RWPE1 (cell line): ENCODE measurements around the gene MED10.

Experiments used
- CTCF ChIA-PET: fragments of 350-600 bp; sonication (Branson Sonifier 250); formaldehyde crosslinking; extraction: SDS; loops from one replicate; lab custom pipeline; 2021; lab: Yijun Ruan, JAX
- POLR2A ChIA-PET: fragments of 400-600 bp; formaldehyde crosslinking; extraction: SDS; loops from one replicate; lab custom pipeline; 2020; ENCODE audit warnings: antibody characterized with exemption; ENCODE audit not compliant: low non-redundant PET; lab: Yijun Ruan, JAX
- DNase-seq: peaks from one replicate; pipeline ENCODE4 v3.0.0; 2012; ENCODE audit warnings: low spot score
- H3K27ac ChIP-seq: fragments of 450-650 bp; 2 replicates; pipeline ENCODE4 v1.5.1; 2017
- TF ChIP-seq, protein P1 (sequence below): fragments of 450-650 bp; conservative IDR thresholded peaks from 2 replicates; pipeline ENCODE4 v1.5.1; 2017; ENCODE audit warnings: low read depth, mild to moderate bottlenecking

MED10 gene

DNA sequence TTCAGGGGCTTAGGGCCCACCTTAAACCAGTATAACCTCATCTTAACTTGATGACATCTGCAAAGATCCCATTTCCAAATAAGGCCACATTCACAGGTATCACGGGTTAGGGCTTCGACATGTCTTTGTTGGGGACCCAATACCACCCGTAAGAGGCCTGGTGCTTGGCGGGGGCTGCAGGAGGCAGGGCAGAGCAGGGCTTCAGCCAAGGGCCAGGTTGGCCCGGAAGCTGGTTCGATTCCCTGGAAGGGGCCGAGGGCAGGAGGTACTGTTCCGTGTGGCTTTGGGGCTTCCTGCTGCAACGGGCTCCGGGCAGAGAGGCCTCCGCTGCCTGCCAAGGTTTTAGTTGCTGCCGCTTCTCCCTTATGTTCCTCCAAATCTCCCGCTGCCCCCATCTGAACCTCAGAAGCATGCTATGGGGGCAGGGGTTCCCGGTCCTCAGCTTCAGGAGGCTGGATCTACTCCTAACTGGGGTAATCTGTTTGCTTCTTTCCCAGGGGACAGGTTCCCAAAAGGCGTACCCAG lies 29.8 kb downstream of the MED10 start:
- CTCF ChIA-PET: no interaction called here
- DNase-seq: no peak
- H3K27ac ChIP-seq: no peak overlapping the region
- TF ChIP-seq, protein P1, sequence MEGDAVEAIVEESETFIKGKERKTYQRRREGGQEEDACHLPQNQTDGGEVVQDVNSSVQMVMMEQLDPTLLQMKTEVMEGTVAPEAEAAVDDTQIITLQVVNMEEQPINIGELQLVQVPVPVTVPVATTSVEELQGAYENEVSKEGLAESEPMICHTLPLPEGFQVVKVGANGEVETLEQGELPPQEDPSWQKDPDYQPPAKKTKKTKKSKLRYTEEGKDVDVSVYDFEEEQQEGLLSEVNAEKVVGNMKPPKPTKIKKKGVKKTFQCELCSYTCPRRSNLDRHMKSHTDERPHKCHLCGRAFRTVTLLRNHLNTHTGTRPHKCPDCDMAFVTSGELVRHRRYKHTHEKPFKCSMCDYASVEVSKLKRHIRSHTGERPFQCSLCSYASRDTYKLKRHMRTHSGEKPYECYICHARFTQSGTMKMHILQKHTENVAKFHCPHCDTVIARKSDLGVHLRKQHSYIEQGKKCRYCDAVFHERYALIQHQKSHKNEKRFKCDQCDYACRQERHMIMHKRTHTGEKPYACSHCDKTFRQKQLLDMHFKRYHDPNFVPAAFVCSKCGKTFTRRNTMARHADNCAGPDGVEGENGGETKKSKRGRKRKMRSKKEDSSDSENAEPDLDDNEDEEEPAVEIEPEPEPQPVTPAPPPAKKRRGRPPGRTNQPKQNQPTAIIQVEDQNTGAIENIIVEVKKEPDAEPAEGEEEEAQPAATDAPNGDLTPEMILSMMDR: no peak
- POLR2A ChIA-PET: no interaction called here

DNA sequence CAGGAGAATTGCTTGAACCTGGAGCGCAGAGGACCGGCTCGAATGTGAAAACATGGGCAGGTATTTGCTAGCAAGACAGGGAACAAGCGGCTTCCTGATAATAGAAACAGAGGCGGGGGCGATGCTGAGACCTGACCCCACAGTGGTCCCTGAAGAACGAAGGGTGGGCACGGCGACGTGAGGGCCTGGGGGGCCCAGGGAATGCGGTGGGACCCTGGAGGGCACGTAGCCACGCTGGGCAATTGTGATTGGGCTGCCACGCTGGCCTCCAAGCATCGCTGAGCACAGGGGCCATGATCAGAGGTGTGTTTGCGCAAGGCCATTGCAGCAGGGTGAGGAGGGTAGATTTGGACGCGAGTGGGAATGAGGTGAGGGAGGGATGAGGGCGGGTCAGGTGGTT lies 30.7 kb downstream of the MED10 start:
- POLR2A ChIA-PET: no interaction called here
- CTCF ChIA-PET: no interaction called here
- no peak overlapping the region for H3K27ac ChIP-seq
- no peak for DNase-seq
- TF ChIP-seq, protein P1: no peak

DNA sequence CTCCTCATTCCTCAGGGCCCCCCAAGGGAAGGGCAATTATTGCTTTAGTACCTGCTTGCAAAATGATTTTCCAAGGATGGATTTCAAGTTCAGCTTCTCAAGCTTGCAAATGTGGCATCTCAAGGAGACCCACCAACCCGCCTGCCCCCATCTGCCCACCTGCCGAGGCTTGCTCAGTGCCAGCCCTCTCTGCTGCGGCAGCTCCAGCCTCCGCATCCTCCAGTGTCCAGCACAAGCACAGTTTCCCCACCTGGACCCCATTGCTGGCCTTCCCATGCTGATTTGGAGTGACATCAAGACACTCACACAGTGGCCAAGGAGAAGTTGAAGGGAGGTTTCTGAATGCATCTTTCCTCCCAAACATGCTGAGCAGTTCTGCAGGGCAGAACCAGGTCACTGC lies 31.2 kb downstream of the MED10 start:
- DNase-seq: no peak
- CTCF ChIA-PET: no interaction called here
- TF ChIP-seq, protein P1: no peak
- POLR2A ChIA-PET: no interaction called here
- no peak overlapping the region for H3K27ac ChIP-seq

DNA sequence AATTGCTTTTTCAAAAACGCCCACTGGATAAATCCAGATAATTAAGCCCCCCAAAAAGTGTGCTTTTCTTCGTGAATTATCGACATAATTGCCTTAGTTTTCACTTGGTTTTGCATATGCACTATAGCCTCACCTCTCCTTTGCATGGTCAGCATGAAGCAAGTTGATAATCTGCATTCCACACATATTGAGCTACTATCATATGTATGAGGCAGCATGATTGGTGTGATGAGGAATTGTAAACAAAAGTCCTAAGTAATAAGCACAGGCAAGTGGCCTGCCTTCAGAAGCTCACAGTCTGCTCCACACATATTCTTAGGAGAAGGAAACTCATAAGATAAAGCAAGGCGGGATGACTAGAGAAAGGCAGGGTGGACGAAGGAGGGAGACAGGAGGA lies 33.8 kb downstream of the MED10 start:
- no peak for DNase-seq
- H3K27ac ChIP-seq: no peak overlapping the region
- TF ChIP-seq, protein P1: no peak
- ChIA-PET CTCF (interaction anchor here (0.6 kb wide), 1 partner anchor 1469 kb away, joined by 5 read pairs; no protein-coding TSS in a partner anchor), POLR2A (no interaction called here)

DNA sequence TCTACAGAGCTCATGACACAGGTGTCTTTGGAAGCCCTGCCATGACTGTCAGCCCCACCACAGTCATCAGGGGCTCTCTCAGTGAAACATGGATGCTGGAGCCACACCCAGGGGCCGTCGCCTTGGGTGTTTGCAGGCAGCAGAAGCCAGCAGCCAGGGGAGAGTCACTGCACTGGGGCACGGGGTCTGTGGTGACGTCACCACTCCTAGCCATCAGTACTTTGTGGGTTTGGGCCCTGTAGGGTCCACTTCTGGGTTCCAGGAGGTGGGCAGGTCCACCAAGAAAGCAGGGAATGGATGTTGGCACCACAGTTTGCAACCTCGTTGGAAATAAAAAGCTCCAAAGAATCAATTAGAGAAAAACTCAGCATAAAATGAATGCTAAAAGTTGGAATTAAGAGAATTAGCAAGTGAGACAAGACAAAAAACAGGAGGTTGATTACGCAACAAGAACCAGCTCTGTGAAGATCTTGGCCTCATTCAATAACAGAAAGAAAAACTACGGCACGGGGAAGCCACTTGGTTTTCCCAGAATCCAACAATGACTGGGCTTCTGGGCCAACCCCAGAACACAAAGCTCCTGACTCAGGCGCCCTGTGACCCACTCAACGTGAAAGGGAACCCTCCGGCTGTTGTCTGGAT lies 34.3 kb downstream of the MED10 start:
- no peak overlapping the region for H3K27ac ChIP-seq
- POLR2A ChIA-PET: no interaction called here
- TF ChIP-seq, protein P1: no peak
- DNase-seq: no peak
- CTCF ChIA-PET: interaction anchor here (0.6 kb wide), 2 partner anchors 9 to 1469 kb away, joined by 4 to 5 read pairs; no protein-coding TSS in a partner anchor

DNA sequence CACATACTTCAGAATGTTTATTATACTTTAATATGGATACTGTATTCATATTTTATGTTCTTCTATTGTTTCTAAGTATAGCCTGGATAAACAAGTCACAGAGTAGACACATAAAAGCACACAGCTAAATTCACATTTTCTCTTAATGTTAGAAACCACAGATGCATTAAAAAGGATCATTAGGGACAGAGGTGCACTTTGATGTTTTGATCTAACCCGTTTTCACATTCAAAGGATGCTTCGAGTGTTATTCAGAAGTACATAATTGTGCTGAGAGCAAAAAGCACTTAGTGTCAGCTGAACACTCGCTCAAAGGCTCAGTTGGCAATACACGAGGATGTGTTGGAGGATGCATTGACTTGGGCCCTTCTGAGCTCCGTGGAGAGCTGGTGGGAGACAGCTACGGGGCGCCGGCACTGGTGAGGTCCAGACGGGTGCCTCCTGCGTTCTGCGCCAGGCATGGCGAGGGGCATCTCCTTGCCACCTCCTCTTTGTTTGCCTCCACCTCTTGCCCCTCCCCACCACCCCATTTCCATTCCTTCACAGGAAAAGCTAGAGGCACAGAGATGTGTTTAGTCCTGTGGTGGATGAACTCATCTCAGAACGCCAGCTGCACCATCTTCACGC lies 35.5 kb downstream of the MED10 start:
- H3K27ac ChIP-seq: no peak overlapping the region
- TF ChIP-seq, protein P1: no peak
- DNase-seq: no peak
- ChIA-PET CTCF (no interaction called here), POLR2A (no interaction called here)
